Left cardiac atrium (tissue), 4 donors: ENCODE measurements around the gene NEO1. TPM values are rescaled to one million over a fixed set of nuclear protein-coding genes. Genes with fewer than 3 reads are reported as not detected.

Source experiments
- ATAC-seq, 2 donors: fragments of 200-7000 bp; cut with Tn5 transposase; one replicate each; pipeline ENCODE4 v1.9.1; 2020; ENCODE audit warnings: mild to moderate bottlenecking in 2 of 2, moderate library complexity in 2 of 2
- DNase-seq: peaks from one replicate; pipeline ENCODE4 v3.0.0-alpha.2; 2020
- intact Hi-C, 2 donors: fragments of 100-400 bp; cut with DNase I; formaldehyde crosslinking; loops; one replicate each; pipeline versions ENCODE4 v1.14.1 to v1.15.1; 2022 to 2023
- total RNA-seq, 2 donors: library from RNA; stranded (reverse); fragmentation: NEBNext Ultra II Directional; extraction: Animal tissue kit (Norgen Biotek cat#: 25700); gene quantifications; one replicate each; pipeline ENCODE4 v1.2.1, GENCODE V29; 2021
- donor health status: DM: no; HTN: yes; CAD: no.
- donor health status: DM: no; HTN: yes; CAD: no; lungs with severe emphysema.
- donor health status: DM: yes; HTN: yes; CAD: no.
- donor health status: Dilated cardiomyopathy.

Gene NEO1
- total RNA-seq, 2 donors from 2014 or later, result 10.6 to 16.3 TPM

GRCh38 chr15:73330206-73331051, 278.2 kb downstream of the NEO1 start:
- ATAC-seq (no peak), DNase-seq (no peak)
- intact Hi-C loops, result no loop called here

DNA sequence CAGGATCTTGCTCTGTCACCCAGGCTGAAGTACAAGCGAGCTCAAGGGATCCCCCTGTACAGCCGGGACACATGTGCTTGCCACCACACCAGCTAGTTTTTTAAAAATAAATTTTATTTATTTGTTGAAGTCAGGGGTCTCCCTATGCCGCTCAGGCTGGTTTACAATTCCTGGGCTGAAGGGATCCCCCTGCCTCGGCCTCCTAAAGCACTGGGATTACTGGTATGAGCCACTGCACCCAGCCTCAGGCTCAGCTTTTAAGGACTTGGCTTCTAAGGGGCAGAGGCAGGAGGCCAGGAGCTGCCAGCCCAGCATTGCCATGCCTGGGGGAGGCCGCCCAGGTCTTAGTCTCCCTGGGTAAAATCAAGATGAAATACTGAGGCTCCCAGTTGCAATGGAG, 279.2 kb downstream of the NEO1 start:
- ATAC-seq, result no peak
- intact Hi-C loops, result no loop called here
- no peak for DNase-seq

DNA sequence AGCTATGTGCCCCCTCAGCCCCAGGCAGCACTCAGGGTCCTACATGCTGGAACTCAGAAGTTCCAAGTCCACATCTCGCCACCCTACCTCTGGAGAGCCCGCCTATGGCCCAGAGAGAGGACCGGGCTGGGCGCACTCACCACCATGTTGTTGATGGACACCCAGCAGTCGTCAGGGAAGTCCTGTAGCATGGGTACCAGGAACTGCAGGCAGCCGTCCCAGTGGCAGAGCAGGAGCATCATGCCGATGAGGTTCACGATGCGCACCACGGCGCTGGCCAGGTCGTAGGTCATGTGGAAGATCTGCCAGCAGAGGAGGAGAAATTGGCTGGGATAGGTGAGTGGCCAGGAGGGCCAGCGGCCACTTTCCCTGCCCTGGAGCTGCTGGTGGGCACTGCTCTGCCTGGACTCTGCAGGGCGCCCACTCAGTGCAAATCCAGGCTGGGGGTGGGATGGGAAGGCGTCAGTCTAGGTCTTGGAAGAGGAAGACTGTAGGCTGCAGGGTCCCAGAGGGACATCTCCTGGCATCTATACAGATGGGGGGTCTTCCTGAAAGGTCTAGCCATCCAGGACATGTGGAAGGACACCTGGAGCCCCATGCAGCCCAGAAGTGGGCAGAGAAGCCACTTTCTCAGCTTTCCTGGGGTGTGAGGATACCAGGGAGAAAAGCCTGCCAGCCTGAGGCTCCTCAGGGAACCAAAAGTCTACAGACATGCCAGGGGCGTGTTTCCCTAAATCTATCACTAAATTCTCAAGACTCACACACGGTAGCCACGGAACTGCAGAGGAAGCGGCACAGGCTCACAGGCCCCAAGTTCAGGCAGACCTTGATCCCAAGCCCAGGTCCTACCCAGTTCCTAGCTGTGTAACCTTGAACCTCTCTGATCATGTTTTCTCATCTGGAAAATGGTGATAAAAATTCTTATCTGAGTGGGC, 280.0 kb downstream of the NEO1 start:
- DNase-seq (peak; percentile 3), ATAC-seq (no peak)
- intact Hi-C loops, result no loop called here

- ATAC-seq (no peak), DNase-seq (no peak)
- intact Hi-C loops, result no loop called here
These were observed 280.7 kb downstream of the NEO1 start for GRCh38 chr15:73333001-73333400.

DNA sequence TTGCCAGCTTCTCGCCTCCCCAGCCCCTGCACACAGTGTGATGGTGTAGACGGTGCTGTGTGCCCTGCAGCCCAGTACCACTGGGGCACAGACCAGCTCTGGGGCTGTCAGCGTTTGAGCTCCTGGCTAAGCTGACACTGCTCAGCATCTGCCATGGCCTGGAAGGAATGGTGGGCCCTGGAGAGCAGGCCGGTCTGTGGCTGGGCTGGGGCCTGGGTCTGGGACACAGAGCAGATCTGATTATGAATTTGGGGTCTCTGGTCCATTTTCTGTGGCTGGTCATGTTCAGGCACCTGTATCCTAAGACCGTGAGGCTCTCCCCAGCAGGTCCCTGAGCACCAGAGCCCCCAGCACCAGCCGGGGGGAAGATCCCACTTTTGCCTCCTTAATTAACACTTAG, 281.8 kb downstream of the NEO1 start:
- ATAC-seq, result no peak
- DNase-seq, result no peak
- intact Hi-C loops, result no loop called here

DNA sequence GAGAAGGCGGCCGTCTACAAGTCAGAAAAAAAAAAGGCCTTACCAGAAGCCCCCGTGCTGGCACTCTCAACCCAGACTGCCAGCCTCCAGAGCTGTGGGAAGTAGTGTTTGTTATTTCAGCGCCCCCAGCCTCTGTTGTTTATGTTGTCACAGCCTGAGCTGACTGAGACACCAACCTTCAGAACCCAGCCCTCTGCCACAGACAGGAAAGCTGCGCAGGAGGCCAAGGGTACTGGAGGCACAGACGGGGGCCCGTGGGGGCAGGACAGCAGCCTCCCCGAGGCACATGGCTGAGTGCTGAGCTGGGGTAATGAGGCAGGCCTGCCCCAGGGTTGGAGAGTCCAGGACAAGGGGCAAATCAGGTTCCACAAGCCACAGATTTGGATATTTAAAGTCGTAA, 282.8 kb downstream of the NEO1 start:
- ATAC-seq (no peak), DNase-seq (peak; percentile 5)
- intact Hi-C loops, result no loop called here

GRCh38 chr15:73335471-73335870, 283.2 kb downstream of the NEO1 start:
- intact Hi-C loops, result no loop called here
- ATAC-seq (no peak), DNase-seq (no peak)

DNA sequence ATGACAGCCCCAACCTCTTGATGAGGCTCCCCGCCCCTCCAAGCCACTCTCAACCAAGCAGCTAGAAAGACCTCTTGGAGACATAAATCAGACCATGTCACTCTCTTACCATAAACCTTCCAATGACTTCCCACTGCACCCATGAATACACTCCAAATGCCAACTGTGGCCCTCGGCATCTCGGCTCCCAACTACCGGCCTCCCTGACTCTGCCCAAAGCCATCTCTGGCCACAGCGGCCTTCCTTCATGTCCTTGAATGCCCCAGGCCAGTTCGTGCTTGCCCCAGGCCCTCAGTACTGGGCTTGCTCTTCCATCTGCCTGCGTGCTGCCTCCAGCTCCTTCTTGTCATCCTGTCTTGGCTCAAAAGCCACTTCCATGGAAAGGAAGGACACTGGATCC, 284.5 kb downstream of the NEO1 start:
- no peak for ATAC-seq
- intact Hi-C loops, result no loop called here
- no peak for DNase-seq

DNA sequence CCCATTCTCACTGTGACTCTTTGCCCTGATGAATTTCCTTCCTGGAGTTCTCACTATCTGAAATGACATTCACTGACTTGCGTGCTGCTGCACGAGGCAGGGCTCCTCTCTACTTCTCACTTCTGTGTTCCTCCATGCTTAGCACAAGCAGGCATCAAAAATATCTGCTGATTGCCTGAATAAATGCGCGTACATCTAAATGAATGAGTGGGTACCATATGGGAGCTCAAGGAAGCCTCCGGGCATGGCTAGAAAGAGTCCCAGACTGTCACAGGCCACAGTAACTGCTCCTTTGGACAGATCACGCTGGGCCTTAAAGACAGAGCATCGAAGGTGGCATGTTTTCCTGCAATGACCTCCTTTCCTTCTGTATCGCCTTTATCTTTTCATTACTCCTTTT, 284.9 kb downstream of the NEO1 start:
- ATAC-seq, result no peak
- intact Hi-C loops, result no loop called here
- no peak for DNase-seq

- no peak for ATAC-seq
- intact Hi-C loops, result no loop called here
- DNase-seq, result no peak
These were observed 285.8 kb downstream of the NEO1 start for GRCh38 chr15:73338058-73338457.

GRCh38 chr15:73338606-73339374, 286.5 kb downstream of the NEO1 start:
- DNase-seq (no peak), ATAC-seq (peak; percentile 23 to 29)
- intact Hi-C loops, result no loop called here

- intact Hi-C loops, result no loop called here
- DNase-seq (no peak), ATAC-seq (no peak)
These were observed 288.4 kb downstream of the NEO1 start for GRCh38 chr15:73340502-73341192.

DNA sequence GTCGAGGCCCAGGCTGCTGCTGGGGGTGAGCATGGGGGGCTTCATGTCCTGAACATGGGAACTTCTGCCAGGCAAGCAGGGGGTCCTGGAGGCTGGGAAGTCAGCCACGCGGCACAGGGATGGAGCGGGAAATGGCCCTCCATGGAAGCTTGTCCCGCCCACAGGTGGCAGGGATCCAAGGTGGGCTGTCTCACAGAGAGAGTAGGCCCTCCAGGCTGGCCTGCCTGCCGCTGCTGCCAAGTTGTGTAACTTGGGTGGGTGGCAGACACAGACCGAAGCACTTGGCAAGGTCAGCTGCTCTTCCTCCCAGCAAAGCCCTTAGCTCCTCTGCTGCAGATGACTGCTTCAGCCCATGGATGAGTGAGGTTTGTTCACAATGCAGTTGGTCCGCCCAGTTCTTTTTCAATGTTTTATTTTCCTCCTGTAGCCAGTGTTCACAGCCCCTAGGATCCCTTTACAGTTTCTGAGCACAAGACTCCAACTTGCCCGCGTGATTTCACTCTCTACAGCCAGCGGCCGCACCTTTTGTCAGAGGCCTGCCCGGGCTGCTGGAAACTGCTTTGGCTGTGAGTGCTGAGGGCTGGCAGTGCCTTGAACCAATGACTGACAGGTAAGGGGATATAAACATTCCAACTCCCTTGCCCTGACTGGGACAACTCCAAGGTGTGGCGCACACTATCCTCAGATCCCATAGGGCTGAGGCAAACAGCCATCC, 289.8 kb downstream of the NEO1 start:
- DNase-seq, result peak; percentile 59
- intact Hi-C loops, result no loop called here
- ATAC-seq, result peak; percentile 57 to 73

GRCh38 chr15:73344056-73344455, 291.8 kb downstream of the NEO1 start:
- intact Hi-C loops, result no loop called here
- ATAC-seq (peak in 1 of 2 donors; percentile 28), DNase-seq (no peak)

DNA sequence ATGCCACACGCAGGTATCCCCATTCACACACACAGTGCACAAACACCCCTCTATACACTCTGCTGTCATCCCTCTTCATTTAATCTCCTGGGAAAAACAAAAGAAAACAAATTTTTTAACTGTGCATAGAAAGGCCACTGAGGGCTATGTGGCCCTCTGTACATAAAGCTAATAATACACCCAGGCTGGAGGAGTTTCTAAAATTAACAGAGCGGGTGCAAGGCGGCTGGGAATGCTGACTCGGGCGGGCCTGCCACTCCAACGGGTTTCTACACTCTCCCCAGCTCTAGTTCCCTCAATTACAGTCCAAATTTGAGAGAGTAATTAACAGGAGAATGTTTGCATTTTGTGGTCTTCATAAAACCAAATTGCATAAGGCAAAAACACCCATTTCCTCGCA, 293.4 kb downstream of the NEO1 start:
- intact Hi-C loops, result no loop called here
- peak; percentile 16 to 32 for ATAC-seq

DNA sequence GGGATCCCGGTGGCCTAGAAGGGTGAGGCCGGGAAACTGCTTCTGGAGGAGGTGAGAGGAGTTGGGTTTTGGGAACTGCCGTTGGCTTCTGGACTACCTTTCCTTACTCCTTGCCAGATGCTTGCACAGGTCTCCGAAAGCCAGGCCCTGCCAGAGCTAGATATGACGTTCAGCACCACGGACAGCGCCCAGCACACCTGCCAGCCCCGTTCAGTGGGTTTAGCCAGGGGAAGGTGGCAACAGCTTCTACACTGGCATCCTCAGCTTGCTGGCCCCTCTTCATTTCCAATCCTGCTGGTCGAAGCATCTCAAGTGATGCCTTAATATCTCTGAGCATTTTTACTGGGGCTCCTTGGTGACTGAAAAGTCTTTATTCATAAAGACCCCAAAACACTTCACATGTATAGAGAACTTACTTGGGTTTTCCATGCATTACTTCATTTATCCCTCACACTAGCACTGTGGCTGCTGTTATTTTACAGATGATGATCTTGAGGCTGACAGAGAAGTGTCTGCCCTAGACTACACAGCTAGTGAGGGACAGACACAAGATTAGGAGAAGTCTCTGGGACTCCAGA, 294.6 kb downstream of the NEO1 start:
- ATAC-seq (peak; percentile 38 to 61), DNase-seq (peak; percentile 57)
- intact Hi-C loops, result no loop called here

More for the DNA sequence above, 293.4 kb downstream of the NEO1 start:
- DNase-seq, result no peak

DNA sequence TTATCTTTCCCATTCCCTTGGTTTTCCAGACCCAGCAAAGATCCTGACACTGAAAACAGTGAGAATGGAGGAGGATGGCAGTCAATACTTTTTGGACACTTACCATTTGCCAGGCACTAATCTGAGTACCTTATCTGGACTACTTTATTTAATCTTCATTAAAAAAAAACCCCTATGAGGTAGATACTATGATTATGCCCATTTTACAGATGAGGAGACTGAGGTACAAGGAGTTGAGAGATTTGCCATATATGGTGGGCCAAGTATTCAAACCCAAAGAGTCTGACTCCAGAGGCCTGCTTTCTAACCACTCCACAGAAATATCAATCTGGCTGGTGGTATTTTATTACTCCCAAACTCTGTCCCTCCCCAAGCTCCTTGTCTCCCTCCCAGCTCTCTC, 296.9 kb downstream of the NEO1 start:
- ATAC-seq, result no peak
- intact Hi-C loops, result no loop called here
- no peak for DNase-seq

DNA sequence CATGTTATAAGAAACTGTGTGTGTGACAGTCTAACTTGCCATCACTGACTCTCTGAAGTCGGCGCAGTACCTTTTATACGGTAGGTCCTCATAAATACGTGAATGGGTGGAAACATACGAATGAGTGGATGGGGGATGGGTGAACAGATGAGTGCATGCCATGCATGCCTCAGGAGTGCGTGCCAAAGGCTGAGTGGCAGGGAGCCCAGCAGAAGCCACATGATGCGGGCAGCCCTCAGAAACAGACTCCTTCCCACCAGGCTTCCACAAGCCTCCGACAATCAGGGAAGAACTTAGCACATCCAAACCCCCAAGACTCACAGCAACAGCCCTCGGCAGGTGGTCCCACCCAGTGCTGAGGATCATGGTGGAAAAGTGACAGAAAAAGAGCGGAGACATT, 299.8 kb downstream of the NEO1 start:
- intact Hi-C loops, result no loop called here
- DNase-seq, result peak; percentile 60
- peak; percentile 60 to 92 for ATAC-seq
